GM12878 (cell line): Measurements from ENCODE around the gene PPP1R7. TPM values are rescaled to one million over a fixed set of nuclear protein-coding genes. Genes with fewer than 3 reads are reported as not detected.

ENCODE experiments used
- ATAC-seq: fragments of 200-7000 bp; cut with Tn5 transposase; 3 replicates; pipeline ENCODE4 v1.9.1; 2020; ENCODE audit warnings: mild to moderate bottlenecking, moderate library complexity
- BruUV-seq: library from RNA; stranded (reverse); fragments of 400-500 nt; replicated peaks from 2 replicates; lab custom pipeline; 2021; lab: Mats Ljungman, UMichigan
- CTCF ChIA-PET: fragments of 300-600 bp; sonication (Branson Sonifier 250); formaldehyde crosslinking; extraction: SDS; loops from one replicate; lab custom pipeline; 2021; ENCODE audit warnings: inconsistent platforms; lab: Yijun Ruan, JAX
- POLR2A ChIA-PET: fragments of 350-600 bp; formaldehyde crosslinking; extraction: SDS; loops from one replicate; lab custom pipeline; 2021; ENCODE audit warnings: inconsistent platforms; lab: Charles Lee
- RAD21 ChIA-PET: fragments of 300-600 bp; sonication (Branson Sonifier 250); formaldehyde crosslinking; loops from one replicate; lab custom pipeline; 2023; ENCODE audit warnings: antibody characterized with exemption; ENCODE audit not compliant: unreplicated experiment; lab: Charles Lee
- SMC1A ChIA-PET: fragments of 300-600 bp; sonication (Branson Sonifier 250); formaldehyde crosslinking; loops from one replicate; lab custom pipeline; 2023; ENCODE audit not compliant: unreplicated experiment, uncharacterized antibody; lab: Charles Lee
- DNase-seq: peaks from one replicate; pipeline ENCODE4 v3.0.0-alpha.2; 2011; ENCODE audit warnings: low read depth, low spot score
- FAIRE-seq: peaks from 3 replicates; lab custom pipeline; 2011; peaks lifted over from hg19 to GRCh38; lab: Jason Lieb, UNC
- H2AFZ ChIP-seq: 2 replicates; pipeline ENCODE4 v1.6.0; 2011; ENCODE audit warnings: low read depth, low read length, control low read depth; ENCODE audit not compliant: control insufficient read depth
- H3K27ac ChIP-seq: 2 replicates; pipeline ENCODE4 v1.5.1; 2011; ENCODE audit warnings: control low read depth; ENCODE audit not compliant: control insufficient read depth, insufficient read depth
- H3K27me3 ChIP-seq, 2 experiments: replicated peaks in 1 of 2; 2 replicates each; pipeline versions ENCODE4 v1.6.0 to v1.6.1; 2011; ENCODE audit warnings: low read length in 1 of 2; ENCODE audit not compliant: control insufficient read depth in 2 of 2, insufficient read depth in 2 of 2
- H3K36me3 ChIP-seq, 2 experiments: 2 replicates each; pipeline ENCODE4 v1.5.1; 2011; ENCODE audit warnings: low read length in 1 of 2; ENCODE audit not compliant: control insufficient read depth in 2 of 2, insufficient read depth in 2 of 2
- H3K4me1 ChIP-seq: 2 replicates; pipeline ENCODE4 v1.6.1; 2011; ENCODE audit warnings: mild to moderate bottlenecking, low read length, moderate library complexity, mixed read lengths; ENCODE audit not compliant: control insufficient read depth, insufficient read depth
- H3K4me2 ChIP-seq: 2 replicates; pipeline ENCODE4 v1.6.0; 2011; ENCODE audit warnings: control low read depth; ENCODE audit not compliant: control insufficient read depth, insufficient read depth
- H3K4me3 ChIP-seq: fragments of 200-600 bp; sonication (generic); 2 replicates; pipeline ENCODE4 v1.5.1; 2016
- H3K79me2 ChIP-seq: 2 replicates; pipeline ENCODE4 v1.6.0; 2011; ENCODE audit warnings: low read length; ENCODE audit not compliant: control insufficient read depth, insufficient read depth
- H3K9ac ChIP-seq: 2 replicates; pipeline ENCODE4 v1.8.0; 2011; ENCODE audit warnings: low read length, control low read depth, mixed read lengths; ENCODE audit not compliant: control insufficient read depth, insufficient read depth
- H3K9me3 ChIP-seq: replicated peaks from 3 replicates; pipeline ENCODE4 v1.5.1; 2011; ENCODE audit warnings: mild to moderate bottlenecking, low read length; ENCODE audit not compliant: control insufficient read depth, insufficient read depth
- H4K20me1 ChIP-seq: 2 replicates; pipeline ENCODE4 v1.6.0; 2011; ENCODE audit not compliant: control insufficient read depth, insufficient read depth
- GABPA ChIP-seq: IDR thresholded peaks from 2 replicates; pipeline ENCODE4 v1.6.1; 2014; ENCODE audit warnings: antibody characterized with exemption, low read depth, mild to moderate bottlenecking, inconsistent platforms
- MTA3 ChIP-seq: IDR thresholded peaks from 2 replicates; pipeline ENCODE4 v1.6.1; 2012; ENCODE audit warnings: low read length, inconsistent platforms, borderline replicate concordance
- NR2C1 ChIP-seq: fragments of 450-650 bp; IDR thresholded peaks from 2 replicates; pipeline ENCODE4 v1.6.1; 2017; ENCODE audit warnings: antibody characterized with exemption, mild to moderate bottlenecking, moderate library complexity
- RAD51 ChIP-seq: fragments of 450-650 bp; IDR thresholded peaks from 2 replicates; pipeline ENCODE4 v1.6.1; 2016; ENCODE audit warnings: moderate library complexity, mild to moderate bottlenecking, inconsistent platforms
- SREBF2 ChIP-seq: IDR thresholded peaks from 2 replicates; pipeline ENCODE4 v1.6.1; 2012; ENCODE audit warnings: mild to moderate bottlenecking, low read length
- TARDBP ChIP-seq: IDR thresholded peaks from 2 replicates; pipeline ENCODE4 v1.6.1; 2016; ENCODE audit warnings: borderline replicate concordance
- WGBS: methylation state at CpG from one replicate; pipeline ENCODE4 v1.1.6; 2016; ENCODE audit warnings: low lambda C conversion rate; ENCODE audit not compliant: insufficient replicate concordance, insufficient coverage; ENCODE audit errors: missing lambda C conversion rate; 5-methylcytosine and 5-hydroxymethylcytosine counted together
- in situ Hi-C: fragments of 300-500 bp; cut with MboI; formaldehyde crosslinking; loops from 9 replicates; pipeline ENCODE4 v1.14.3; 2018; ENCODE audit warnings: mixed read lengths
- intact Hi-C: fragments of 100-400 bp; cut with micrococcal nuclease; formaldehyde crosslinking; loops from one replicate; pipeline ENCODE4 v1.14.2; 2022; ENCODE audit not compliant: unreplicated experiment
- polyA plus RNA-seq, 11 experiments: library from polyadenylated mRNA; depleted of rRNA in 4 of 11; unstranded in 6 of 11; stranded (reverse) in 5 of 11; fragments of >200 nt; fragmentation: Nextera tagmentation in 4 of 11; fragmentation: Illumina TruSeq in 1 of 11; extraction: Ambion mirVana in 4 of 11; extraction: Trizol in 1 of 11; gene quantifications; 1 replicate in 1 of 11; 2 replicates in 10 of 11; pipeline versions ENCODE4 v1.2.1 to v1.2.3, GENCODE V29; 2011 to 2016; ENCODE audit warnings: inconsistent platforms in 2 of 11, missing spikeins in 2 of 11, low read depth in 1 of 11
- total RNA-seq, 4 experiments: library from RNA; depleted of rRNA in 3 of 4; stranded (reverse); fragments of >200 nt in 3 of 4; fragmentation: Illumina TruSeq in 1 of 4; extraction: Trizol in 1 of 4; gene quantifications; 2 replicates each; pipeline versions ENCODE4 v1.2.1 to v1.2.3, GENCODE V29; 2013 to 2021
- TF ChIP-seq, protein P1 (sequence below): fragments of 450-650 bp; formaldehyde crosslinking; IDR thresholded peaks from 2 replicates; pipeline ENCODE4 v1.5.0; 2022; ENCODE audit warnings: mild to moderate bottlenecking, missing genetic modification characterization
- TF ChIP-seq, protein P2 (sequence below): fragments of 450-650 bp; formaldehyde crosslinking; IDR thresholded peaks from 2 replicates; pipeline ENCODE4 v1.4.0; 2022; ENCODE audit warnings: mild to moderate bottlenecking, moderate library complexity
- TF ChIP-seq, protein P3 (sequence below): fragments of 450-650 bp; IDR thresholded peaks from 2 replicates; pipeline ENCODE4 v1.6.1; 2014; ENCODE audit warnings: mild to moderate bottlenecking

Gene PPP1R7
- total and polyA plus RNA-seq, 10 of the 15 experiments (the other 5 are each of a cell fraction or from before 2014, with no cell fraction given), result 78.5 to 174 (median 93.7) TPM

DNA sequence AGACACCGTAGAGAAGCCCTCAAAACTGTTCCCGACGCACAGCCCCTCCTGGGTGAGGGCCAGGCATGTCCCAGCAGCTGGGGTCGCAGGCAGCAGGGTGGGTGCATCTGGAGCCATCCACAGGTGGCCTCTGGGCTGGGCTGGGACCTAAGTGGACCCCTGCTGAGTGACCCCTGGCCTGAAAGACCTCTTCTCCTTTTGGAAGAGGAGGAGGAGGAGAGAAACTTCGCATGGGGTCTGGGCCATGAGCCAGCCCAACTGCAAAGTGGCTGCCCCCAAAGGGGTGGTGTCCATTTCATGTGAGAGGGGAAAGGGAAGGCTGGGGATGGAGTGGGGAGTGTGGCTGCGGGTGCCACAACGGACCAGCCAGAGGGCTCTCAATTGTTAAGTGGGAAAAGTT is 63.3 kb downstream of the PPP1R7 start (continued):
- TF ChIP-seq, protein P1, sequence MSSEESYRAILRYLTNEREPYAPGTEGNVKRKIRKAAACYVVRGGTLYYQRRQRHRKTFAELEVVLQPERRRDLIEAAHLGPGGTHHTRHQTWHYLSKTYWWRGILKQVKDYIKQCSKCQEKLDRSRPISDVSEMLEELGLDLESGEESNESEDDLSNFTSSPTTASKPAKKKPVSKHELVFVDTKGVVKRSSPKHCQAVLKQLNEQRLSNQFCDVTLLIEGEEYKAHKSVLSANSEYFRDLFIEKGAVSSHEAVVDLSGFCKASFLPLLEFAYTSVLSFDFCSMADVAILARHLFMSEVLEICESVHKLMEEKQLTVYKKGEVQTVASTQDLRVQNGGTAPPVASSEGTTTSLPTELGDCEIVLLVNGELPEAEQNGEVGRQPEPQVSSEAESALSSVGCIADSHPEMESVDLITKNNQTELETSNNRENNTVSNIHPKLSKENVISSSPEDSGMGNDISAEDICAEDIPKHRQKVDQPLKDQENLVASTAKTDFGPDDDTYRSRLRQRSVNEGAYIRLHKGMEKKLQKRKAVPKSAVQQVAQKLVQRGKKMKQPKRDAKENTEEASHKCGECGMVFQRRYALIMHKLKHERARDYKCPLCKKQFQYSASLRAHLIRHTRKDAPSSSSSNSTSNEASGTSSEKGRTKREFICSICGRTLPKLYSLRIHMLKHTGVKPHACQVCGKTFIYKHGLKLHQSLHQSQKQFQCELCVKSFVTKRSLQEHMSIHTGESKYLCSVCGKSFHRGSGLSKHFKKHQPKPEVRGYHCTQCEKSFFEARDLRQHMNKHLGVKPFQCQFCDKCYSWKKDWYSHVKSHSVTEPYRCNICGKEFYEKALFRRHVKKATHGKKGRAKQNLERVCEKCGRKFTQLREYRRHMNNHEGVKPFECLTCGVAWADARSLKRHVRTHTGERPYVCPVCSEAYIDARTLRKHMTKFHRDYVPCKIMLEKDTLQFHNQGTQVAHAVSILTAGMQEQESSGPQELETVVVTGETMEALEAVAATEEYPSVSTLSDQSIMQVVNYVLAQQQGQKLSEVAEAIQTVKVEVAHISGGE (CRISPR knock-in tag), result no peak
- TF ChIP-seq, protein P2, sequence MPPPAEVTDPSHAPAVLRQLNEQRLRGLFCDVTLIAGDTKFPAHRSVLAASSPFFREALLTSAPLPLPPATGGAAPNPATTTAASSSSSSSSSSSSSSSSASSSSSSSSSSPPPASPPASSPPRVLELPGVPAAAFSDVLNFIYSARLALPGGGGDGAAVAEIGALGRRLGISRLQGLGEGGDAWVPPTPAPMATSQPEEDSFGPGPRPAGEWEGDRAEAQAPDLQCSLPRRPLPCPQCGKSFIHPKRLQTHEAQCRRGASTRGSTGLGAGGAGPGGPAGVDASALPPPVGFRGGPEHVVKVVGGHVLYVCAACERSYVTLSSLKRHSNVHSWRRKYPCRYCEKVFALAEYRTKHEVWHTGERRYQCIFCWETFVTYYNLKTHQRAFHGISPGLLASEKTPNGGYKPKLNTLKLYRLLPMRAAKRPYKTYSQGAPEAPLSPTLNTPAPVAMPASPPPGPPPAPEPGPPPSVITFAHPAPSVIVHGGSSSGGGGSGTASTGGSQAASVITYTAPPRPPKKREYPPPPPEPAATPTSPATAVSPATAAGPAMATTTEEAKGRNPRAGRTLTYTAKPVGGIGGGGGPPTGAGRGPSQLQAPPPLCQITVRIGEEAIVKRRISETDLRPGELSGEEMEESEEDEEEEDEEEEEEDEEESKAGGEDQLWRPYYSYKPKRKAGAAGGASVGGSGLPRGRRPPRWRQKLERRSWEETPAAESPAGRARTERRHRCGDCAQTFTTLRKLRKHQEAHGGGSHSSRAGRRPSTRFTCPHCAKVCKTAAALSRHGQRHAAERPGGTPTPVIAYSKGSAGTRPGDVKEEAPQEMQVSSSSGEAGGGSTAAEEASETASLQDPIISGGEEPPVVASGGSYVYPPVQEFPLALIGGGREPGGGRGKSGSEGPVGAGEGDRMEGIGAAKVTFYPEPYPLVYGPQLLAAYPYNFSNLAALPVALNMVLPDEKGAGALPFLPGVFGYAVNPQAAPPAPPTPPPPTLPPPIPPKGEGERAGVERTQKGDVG, result no peak
- TF ChIP-seq RAD51 (no peak), SREBF2 (no peak)
- TF ChIP-seq, all 136 proteins: peak for 0

DNA sequence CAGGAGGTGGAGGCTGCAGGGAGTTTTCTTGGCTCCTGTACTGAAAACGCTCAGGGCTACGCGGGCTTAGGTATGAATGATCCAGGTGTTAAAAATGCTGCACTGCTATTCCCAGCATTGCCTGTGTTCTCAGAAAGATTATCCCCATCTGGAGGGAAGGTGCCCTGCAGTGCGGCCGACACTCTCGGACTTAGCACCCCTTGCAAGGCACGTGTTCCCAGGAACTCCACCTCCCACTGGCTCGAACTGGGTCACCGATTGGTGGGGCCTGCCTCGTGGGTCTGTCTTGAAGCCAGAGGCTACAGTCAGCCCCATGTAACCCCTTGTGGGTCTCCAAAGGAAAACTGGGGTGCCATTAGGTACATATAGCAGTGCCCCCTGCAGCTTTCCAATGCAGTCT is 63.9 kb downstream of the PPP1R7 start:
- Histone ChIP-seq H2AFZ (no peak overlapping the region), H3K4me3 (no peak overlapping the region), H3K27me3 (no peaks in the 10 kb centered on the region), H3K36me3 (no peaks in the 10 kb centered on the region), H3K79me2 (no peaks in the 10 kb centered on the region), H4K20me1 (no peaks in the 10 kb centered on the region), H3K4me2 (no peak overlapping the region), H3K9ac (no peak overlapping the region), H3K9me3 (no peaks in the 10 kb centered on the region), H3K4me1 (no peaks in the 10 kb centered on the region), H3K27ac (no peak overlapping the region)
- BruUV-seq, result no TSS peak
- in situ Hi-C loops, result no loop called here
- no peak for ATAC-seq
- DNase-seq, result no peak
- FAIRE-seq, result no peak
- TF ChIP-seq TARDBP, result no peak
- no peak for TF ChIP-seq MTA3
- no peak for TF ChIP-seq GABPA
- TF ChIP-seq NR2C1, result no peak
- TF ChIP-seq, protein P3, sequence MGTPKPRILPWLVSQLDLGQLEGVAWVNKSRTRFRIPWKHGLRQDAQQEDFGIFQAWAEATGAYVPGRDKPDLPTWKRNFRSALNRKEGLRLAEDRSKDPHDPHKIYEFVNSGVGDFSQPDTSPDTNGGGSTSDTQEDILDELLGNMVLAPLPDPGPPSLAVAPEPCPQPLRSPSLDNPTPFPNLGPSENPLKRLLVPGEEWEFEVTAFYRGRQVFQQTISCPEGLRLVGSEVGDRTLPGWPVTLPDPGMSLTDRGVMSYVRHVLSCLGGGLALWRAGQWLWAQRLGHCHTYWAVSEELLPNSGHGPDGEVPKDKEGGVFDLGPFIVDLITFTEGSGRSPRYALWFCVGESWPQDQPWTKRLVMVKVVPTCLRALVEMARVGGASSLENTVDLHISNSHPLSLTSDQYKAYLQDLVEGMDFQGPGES, result no peak
- SMC1A ChIA-PET, result no interaction called here
- WGBS, result 63% methylated on average over 10 of the region's 10 CpGs
- RAD21 ChIA-PET, result no interaction called here
- intact Hi-C loops, result loop anchor here (10.0 kb wide), 1 partner anchor 359 kb away; no protein-coding TSS in a partner anchor
- CTCF ChIA-PET, result no interaction called here
- POLR2A ChIA-PET, result no interaction called here
